SHP77 treated with DMSO at 0.1 percent for 48 hours (cell line): ENCODE results near the gene CYP2B6.
"Not testable (repeated sequence)": the region's sequence is repeated elsewhere in the genome, so short reads cannot be mapped to it uniquely, and the experiment has no call there.

Experiments used
- DNase-seq: peaks from one replicate; lab custom pipeline; 2025; lab: John Stamatoyannopoulos, UW

Gene CYP2B6

DNA sequence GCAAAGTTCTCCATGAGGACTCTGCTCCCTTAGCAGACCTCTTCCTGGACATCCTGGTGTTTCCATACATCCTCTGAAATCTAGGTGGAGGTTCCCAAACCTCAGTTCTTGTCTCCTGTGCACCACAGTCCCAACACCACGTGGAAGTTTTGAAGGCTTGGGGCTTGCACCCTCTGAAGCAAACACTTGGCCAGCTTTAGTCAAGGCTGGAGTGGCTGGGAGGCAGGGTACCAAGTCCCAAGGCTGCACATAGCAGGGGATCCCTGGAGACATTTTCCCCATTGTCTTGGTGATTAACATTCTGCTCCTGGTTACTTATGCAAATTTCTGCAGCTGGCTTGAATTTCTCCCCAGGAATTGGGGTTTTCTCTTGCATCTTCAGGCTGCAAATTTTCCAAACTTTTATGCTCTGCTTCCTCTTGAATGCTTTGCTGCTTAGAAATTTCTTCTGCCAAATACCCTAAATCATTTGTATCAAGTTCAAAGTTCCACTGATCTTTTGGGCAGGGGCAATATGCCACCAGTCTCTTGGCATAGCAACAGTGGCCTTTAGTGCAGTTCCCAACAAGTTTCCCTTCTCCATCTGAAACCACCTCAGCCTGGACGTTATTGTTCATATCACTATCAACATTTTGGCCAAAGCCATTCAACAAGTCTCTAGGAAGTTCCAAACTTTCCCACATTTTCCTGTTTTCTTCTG is 10.2 kb upstream of the CYP2B6 start:
- not testable (repeated sequence) for DNase-seq

- no peak for DNase-seq
Measured at GRCh38 chr19:40981591-40981990, 9.5 kb upstream of the CYP2B6 start.

DNA sequence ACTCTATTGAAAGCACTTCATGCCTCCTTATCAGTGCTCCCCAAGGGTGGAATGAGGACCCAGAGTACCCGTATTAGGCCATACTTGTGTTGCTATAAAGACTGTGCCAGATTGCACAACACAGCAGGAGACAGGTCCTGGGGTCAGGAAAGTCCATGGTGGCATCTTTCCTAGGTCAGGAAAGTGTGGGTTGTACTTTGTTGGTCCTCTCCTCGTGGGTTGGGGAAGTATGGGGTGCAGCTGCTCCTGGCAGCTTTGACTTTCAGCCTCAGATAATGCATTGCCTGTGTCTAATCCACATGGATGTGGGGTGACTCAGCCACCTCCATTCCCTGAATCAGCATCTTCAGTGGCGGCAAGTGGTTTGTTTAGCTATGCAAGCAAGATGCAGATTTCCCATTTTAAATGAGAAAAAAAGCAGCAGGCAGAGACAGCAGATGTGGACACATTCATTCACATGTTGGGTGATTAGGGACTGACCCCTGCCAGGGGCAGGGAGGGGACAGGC is 8.4 kb upstream of the CYP2B6 start:
- no peak for DNase-seq

DNA sequence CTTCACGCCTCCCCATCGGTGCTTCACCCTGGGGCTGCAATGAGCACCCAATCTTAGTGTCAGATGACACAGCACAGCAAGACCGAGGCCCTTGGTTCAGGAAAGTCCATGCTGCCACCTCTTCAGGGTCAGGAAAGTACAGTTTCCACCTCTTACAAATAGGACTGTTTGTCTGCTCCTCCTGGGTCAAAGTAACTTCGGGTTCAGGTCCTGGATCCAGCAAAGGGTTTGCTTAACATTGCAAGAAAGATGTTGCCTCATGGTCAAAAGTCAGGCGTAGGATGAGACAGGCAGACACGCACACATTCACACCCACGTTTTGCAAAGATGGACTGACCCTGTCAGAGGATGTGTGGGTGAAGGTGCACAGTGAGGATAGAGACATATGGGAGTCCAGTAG is 1.6 kb upstream of the CYP2B6 start:
- no peak for DNase-seq

DNA sequence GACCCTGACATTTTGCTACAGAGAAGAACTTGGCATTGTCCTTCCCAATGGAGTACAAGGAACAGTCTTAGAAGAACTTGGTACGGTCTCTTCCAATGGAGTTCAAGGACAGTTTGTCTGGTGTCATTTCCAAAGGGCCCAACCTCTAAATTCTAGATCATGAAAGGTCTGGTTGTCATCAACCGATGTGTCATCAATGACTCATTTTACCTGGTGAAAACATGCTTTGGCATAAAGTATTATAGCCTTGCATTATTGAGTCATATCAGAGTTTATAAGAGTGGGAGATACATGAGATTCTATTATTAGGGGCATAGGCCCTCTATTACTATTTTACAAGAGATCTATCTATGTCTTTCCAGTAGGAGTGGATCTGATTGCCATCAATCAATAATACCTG is 4.3 kb downstream of the CYP2B6 start:
- no peak for DNase-seq

GRCh38 chr19:40999018-40999417 is 7.9 kb downstream of the CYP2B6 start:
- not testable (repeated sequence) for DNase-seq

DNA sequence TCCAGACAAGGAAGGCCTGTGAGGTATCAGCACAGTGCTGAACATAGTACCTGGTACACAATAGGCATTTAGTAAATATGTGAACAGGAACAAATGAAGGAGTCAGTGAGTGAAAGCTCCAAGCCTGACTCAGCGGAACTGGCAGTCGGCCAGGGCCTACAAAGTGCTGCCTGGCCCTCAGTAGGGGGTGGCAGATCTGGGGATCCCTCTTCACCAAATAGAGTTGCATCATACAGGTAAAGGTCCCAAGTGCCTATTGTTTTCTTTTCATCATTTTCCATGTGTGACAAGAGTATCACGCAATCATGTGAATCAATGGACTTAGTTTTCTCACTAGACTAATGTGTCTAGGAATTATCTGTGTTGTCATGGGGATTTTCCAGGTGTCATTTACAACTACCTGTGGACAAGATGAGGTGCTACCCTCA is 9.2 kb downstream of the CYP2B6 start:
- DNase-seq, result no peak

- no peak for DNase-seq
Measured at GRCh38 chr19:41001243-41001971, 10.3 kb downstream of the CYP2B6 start.

- not testable (repeated sequence) for DNase-seq
Measured at GRCh38 chr19:41003656-41004055, 12.6 kb downstream of the CYP2B6 start.

GRCh38 chr19:41009700-41010235 is 18.7 kb downstream of the CYP2B6 start:
- DNase-seq, result no peak

DNA sequence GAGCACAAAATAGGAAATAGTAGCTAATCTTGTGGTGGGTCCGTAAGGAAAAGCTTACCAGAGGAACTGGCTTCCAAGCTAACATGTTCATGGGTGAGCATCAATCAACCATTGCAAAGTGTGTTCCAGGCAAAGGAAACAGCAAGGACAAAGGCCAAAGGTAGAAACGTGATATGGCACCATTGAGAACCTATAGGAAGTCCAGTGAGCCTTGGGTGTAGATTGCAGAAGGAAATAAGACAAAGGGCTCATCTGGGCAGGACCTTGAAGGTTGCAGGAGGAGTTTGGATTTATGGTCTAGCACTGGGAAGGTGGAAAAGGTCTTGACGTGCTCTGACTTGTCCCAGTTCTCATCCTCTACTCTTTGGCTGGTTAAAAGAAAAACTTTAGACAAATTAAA is 22.3 kb downstream of the CYP2B6 start:
- DNase-seq, result no peak

GRCh38 chr19:41014643-41015042 is 23.6 kb downstream of the CYP2B6 start:
- DNase-seq, result no peak

DNA sequence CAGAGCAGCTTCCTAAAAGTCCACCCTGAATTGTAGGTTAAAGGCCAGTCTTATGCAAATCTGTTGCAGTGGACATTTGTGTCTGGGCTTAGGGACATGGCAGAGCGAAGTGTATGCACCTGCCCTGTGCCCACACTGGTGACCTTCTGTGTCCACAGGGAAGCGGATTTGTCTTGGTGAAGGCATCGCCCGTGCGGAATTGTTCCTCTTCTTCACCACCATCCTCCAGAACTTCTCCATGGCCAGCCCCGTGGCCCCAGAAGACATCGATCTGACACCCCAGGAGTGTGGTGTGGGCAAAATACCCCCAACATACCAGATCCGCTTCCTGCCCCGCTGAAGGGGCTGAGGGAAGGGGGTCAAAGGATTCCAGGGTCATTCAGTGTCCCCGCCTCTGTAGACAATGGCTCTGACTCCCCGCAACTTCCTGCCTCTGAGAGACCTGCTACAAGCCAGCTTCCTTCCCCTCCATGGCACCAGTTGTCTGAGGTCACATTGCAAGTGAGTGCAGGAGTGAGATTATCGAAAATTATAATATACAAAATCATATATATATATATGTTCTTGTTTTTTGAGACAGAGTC is 25.5 kb downstream of the CYP2B6 start:
- no peak for DNase-seq

- DNase-seq, result no peak
Measured at GRCh38 chr19:41018736-41019290, 27.7 kb downstream of the CYP2B6 start.

DNA sequence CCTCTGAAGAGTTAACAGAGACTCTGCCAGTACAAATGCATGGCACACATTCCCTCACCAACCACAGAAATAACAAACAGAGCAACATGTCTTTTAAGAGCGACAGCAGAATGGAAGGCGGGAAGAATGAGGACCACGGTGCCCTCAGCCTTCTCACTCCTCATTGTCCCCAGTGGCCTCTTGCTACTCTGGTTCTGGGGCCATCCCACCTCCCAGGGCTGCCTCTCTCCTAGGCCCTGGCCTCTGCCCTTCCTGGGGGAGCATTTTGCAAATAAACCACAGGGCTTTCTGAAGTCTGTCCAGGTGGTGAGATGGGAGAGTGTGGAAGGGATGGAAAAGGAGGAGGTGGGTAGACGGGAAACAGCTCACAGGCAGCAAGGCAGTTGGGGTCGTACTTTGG is 28.3 kb downstream of the CYP2B6 start:
- DNase-seq, result no peak

- DNase-seq, result no peak
Measured at GRCh38 chr19:41023193-41023592, 32.1 kb downstream of the CYP2B6 start.

DNA sequence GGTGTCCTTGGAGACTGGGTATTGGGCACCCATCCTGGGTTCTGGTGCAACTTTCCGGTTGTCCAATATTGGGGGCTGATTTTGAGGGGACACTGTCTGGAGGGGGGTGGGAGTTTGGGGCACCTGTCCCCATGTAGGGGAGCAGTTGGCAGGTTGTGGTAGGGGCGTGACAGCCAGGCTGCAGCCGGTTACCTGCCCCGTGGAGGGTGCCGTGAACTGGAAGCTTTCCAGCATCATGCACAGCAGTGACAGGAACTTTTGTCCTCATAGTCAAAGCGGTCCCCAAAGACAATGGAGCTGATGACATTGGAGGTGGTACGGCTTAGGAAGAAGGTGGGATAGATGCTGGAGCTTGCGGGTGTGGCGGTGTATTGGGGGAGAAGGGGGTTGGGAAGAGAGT is 34.3 kb downstream of the CYP2B6 start:
- DNase-seq, result no peak

DNA sequence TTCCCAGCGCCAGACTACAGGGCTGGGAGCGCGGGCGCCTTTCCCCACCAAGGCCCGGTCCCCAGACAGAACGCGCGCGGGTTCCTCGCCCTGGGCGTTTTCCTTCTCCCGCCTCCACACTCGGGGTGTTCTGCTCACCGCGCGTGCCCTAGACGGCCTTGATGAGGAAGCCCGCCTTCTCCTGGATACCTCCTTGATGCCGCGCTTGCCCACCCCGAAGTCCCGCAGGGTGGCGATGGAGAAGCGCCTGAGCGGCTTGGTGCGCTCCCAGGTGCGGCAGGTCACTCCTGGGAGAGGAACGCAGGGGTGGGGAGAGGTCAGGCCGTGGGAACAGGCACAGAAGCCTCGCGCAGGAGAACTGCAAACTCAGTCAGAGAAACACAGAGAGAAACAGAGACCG is 34.8 kb downstream of the CYP2B6 start:
- no peak for DNase-seq

GRCh38 chr19:41027273-41027967 is 36.3 kb downstream of the CYP2B6 start:
- DNase-seq, result no peak

GRCh38 chr19:41029524-41030432 is 38.7 kb downstream of the CYP2B6 start:
- no peak for DNase-seq

GRCh38 chr19:41030651-41031050 is 39.6 kb downstream of the CYP2B6 start:
- no peak for DNase-seq
